ENCODE measurements around the gene NT5DC3.

NT5DC3 gene

DNA sequence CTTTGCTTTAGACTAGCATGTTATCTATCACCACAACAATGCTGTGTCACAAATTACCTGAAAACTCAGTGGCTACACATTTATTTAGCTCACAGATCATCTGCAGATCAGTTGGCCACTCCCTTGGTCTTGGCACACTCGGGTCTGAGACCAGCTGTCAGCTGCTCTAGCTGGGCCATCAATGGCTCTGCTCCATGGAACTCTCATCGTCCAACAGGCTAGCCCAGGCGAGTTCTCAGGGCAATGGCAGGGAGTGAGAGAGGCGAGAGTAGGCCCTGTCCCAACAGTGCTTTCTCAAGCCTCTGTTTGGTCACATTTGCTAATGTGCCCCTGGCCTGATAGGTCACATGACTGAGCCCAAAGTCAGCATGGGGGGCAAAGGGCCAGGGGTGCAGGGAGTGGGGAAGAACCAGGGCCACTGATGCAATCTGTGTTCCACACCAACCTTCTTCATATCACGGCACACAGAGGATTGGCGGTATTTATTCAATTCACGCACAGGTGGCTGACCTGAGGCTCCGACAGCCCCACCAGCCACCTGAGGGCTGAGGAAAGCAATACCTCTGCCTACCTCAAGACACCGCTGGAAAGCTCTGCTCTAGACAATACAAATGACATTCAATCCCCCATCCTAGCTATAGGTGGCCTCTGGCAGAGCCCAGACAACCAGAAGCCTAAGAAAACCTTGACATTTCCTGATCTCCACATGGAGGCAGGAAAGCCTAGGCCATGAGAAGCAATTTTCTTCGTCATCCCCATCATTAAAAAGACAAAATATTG lies 82.5 kb downstream of the NT5DC3 start:
- no peak for TF ChIP-seq ZNF274 (IDR thresholded peaks at IDR 0.05; ENCODE audit: low read depth, low read length)
- H3K4me3 ChIP-seq (ENCODE audit: low read length): no peak overlapping the region

DNA sequence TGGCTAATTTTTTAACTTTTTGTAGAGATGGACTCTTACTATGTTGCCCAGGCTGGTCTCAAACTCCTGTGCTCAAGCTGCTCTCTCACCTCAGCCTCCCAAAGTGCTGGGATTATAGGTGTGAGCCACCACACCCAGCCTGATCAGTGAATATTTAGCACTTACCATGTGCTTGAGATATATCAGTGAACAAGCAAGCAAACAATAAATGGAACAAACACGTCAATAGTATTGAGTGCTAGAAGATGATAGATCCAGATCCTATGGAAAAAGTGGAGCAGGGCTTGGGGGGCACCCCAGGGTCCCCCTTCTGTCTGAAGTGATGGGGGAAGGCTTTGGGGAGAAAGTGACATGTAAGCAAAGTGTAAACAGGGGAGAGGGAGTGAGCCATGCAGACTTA lies 83.8 kb downstream of the NT5DC3 start:
- no peak overlapping the region for H3K4me3 ChIP-seq (ENCODE audit: low read length)
- no peak for TF ChIP-seq ZNF274 (IDR thresholded peaks at IDR 0.05; ENCODE audit: low read depth, low read length)

DNA sequence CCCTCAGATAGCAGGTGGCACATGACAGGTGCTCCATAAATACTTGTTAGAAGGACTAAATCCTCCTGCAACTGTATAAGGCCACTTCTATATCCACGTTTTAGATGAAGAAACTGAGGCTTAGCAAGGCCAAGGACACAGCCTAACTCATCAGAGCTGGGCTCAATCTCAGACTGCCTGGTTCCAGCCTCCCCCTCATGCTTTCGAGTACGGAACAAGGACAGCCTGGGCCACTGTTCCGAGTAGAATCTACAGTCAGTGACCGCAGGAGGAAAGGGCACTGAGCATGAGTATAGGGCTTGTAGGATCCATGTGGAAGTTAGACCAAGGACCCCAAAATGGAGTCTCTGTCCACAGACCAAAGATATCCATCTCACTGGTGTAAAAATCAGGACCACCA lies 84.6 kb downstream of the NT5DC3 start:
- TF ChIP-seq ZNF274 (IDR thresholded peaks at IDR 0.05; ENCODE audit: low read depth, low read length): no peak

DNA sequence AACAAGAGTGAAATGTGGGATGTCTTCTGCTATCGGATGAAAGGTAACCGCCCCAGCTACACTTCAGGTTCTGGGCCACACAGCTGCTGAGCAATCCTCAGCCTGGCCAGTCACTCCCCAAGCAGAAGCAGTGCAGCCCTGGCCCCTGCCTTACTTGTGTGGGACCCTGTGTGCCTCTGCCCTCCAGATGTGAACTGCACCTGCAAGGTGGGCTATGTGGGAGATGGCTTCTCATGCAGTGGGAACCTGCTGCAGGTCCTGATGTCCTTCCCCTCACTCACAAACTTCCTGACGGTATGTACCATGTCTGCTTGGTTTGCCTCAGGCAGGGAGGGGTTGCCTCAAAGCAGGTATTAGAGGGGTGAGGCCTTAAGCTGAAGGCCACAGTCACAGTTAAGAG lies 85.6 kb downstream of the NT5DC3 start:
- no peak for TF ChIP-seq ZNF274 (IDR thresholded peaks at IDR 0.05; ENCODE audit: low read depth, low read length)
- H3K4me3 ChIP-seq (ENCODE audit: low read length): no peak overlapping the region

More for the DNA sequence above, 84.6 kb downstream of the NT5DC3 start:
- H3K4me3 ChIP-seq (ENCODE audit: low read length): no peak overlapping the region

DNA sequence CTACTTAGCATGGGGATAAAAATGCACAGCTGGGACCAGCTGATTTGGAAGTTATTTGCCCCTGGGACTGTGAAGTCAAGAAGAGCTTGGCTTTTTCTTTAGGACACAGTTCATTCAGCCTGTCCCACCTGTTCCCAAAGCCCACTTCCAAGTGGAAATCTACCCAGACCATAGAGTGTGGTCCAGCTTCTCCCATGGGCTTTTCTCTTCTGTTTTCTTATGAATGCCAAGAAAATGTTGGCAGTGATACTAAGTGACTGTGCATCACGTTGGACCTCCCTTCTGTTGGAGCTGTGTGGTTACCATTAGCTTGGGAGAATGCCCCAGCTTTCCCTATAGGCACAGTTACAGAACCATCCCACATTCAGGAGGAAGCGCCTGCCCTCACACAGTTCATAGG lies 89.4 kb downstream of the NT5DC3 start:
- TF ChIP-seq ZNF274 (IDR thresholded peaks at IDR 0.05; ENCODE audit: low read depth, low read length): no peak
- no peak overlapping the region for H3K4me3 ChIP-seq (ENCODE audit: low read length)

DNA sequence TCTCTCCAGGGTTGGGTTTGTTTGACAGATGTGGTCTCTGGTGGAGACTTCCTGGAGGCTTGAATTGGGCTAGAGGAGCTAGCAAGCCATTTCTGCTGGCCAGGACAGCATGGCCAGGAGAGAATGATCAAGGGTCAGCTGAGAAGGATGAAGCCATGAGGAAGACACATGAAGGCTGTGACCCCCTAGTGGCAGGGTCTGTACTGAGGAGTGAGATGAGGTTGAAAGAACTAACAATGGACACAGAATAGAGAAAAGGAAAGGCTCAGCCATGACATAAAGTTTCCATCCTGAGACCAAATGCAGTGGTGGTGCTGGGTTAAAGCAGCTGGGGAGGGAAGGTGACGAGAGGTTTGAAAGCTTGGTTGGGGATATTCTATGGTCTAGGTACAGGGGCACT lies 89.9 kb downstream of the NT5DC3 start:
- H3K4me3 ChIP-seq (ENCODE audit: low read length): no peak overlapping the region
- no peak for TF ChIP-seq ZNF274 (IDR thresholded peaks at IDR 0.05; ENCODE audit: low read depth, low read length)

DNA sequence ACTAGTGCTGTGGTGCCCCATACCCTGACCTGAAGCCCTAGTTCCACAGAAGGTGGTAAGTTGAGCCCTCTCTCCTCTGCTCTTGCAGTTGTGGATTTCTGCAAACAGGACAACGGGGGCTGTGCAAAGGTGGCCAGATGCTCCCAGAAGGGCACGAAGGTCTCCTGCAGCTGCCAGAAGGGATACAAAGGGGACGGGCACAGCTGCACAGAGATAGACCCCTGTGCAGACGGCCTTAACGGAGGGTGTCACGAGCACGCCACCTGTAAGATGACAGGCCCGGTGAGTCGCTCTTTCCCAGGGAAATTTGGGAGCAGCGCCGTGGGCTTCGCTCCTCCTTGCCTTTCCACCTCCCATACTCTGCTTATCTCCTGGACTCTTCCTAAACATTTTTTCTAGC lies 92.2 kb downstream of the NT5DC3 start:
- no peak overlapping the region for H3K4me3 ChIP-seq (ENCODE audit: low read length)
- no peak for TF ChIP-seq ZNF274 (IDR thresholded peaks at IDR 0.05; ENCODE audit: low read depth, low read length)

DNA sequence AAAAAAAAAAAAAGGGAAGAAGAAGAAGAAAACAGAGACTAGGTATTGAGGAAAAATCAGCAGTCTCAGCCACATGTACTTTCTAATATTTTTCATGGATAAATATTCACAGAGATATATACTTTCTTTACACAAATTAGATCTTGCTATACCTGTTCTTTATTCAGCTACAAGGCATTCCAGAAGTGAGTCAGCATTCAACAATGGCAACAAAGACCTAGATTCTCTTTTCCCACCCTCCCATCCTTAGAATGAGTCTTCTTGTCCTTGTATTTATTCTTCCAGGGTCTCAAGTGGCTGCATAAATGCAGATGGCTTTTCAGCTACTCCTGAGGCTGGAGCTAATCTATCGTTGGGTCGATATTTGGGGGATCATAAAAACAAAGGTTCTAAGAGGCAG lies 93.0 kb downstream of the NT5DC3 start:
- no peak overlapping the region for H3K4me3 ChIP-seq (ENCODE audit: low read length)
- TF ChIP-seq ZNF274 (IDR thresholded peaks at IDR 0.05; ENCODE audit: low read depth, low read length): no peak

DNA sequence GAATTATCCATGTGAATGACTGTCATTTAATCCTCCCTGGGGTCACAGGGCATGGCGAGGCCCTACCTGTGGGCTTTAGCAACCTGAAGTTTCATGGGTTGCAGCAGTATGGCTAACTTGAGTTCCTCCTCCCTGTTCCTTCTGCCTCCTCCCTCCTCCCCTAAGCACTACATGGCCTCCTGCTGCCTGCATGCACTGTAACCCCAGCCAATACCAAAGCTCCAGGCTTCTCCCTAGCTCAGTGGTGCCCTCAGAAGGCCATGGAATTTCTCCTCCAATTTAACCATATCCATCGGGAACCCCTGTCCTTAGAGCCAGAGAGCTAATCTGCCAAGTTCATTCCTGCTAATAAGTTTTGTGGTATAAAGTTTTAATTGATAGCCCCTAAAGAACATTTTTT lies 95.1 kb downstream of the NT5DC3 start:
- no peak for TF ChIP-seq ZNF274 (IDR thresholded peaks at IDR 0.05; ENCODE audit: low read depth, low read length)
- no peak overlapping the region for H3K4me3 ChIP-seq (ENCODE audit: low read length)

DNA sequence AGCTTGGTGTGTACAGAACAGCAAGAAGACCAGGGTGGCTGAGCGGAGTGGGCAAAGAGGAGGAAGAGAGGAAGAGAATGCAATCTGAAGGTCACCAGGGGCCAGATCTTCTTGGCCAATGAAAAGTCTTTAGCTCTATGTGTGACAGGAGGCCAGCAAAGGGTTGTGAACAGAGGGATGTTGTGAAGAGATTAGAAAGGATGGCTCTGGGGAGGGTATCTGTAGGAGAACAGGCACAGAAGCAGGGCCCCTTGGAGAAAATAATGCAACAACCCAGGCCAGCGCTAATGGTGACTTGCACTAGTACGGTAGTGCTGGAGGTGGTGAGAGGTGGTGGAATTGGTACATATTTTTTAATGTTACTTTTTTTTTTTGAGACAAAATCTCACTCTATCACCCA lies 97.2 kb downstream of the NT5DC3 start:
- no peak for TF ChIP-seq ZNF274 (IDR thresholded peaks at IDR 0.05; ENCODE audit: low read depth, low read length)
- no peak overlapping the region for H3K4me3 ChIP-seq (ENCODE audit: low read length)

DNA sequence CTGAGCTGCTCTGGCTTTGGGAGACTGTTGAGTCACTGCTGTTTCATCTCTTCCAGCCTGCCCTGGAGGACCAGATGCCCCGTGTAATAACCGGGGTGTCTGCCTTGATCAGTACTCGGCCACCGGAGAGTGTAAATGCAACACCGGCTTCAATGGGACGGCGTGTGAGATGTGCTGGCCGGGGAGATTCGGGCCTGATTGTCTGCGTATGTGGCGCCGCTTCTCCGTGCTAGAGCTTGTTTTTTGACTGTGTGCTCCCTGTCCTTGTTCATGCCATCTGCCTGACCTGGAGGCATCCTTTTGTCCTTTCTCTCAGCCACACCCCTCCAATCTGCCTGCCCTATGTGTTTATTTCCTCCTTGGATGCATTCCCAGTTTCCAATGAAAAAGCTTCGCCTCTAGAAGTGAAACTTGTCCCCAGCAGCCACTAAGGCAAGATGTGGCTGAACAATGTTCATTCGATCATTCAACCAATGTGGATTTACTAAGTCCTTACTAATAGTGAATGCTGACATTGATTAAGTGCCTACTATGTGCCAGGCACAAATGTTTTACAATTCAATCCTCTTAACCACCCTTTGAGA lies 98.6 kb downstream of the NT5DC3 start:
- no peak overlapping the region for H3K4me3 ChIP-seq (ENCODE audit: low read length)
- no peak for TF ChIP-seq ZNF274 (IDR thresholded peaks at IDR 0.05; ENCODE audit: low read depth, low read length)

DNA sequence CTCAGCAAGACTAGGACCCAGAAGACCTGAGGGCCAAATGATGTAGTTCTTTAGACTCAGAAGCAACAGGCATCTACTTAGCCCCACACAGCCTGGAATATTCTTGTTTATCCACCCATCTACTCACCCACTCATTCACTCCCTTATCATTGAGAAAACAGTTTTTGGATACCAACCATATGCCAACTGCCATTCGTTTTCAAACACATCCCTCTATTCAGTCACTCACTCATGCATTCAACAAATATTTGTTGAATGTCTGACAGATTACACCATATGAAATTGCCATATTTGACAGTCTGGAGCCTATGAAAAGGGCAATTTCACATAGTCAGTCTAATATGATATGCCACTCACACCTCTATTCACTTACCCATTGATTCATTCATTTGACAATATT lies 103.2 kb downstream of the NT5DC3 start:
- H3K4me3 ChIP-seq (ENCODE audit: low read length): no peak overlapping the region
- TF ChIP-seq ZNF274 (IDR thresholded peaks at IDR 0.05; ENCODE audit: low read depth, low read length): no peak

DNA sequence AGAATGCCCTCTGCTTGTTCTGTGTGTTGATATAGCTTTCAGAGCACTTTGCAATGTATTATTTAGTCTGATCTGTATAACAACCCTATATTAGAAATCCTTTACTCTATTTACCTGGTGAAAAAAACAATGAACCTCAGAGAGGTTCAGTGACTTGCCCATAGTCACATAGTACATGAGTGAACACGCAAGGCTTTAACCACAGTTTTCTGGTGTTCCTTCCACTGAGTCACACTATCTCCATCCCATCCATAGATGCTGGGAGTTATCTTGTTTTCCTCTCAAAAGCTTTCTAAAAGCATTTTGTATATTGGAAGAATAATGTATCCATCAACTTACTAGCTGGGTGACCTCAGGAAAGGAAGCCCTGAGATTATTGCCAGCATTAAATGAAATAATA lies 104.5 kb downstream of the NT5DC3 start:
- TF ChIP-seq ZNF274 (IDR thresholded peaks at IDR 0.05; ENCODE audit: low read depth, low read length): no peak
- no peak overlapping the region for H3K4me3 ChIP-seq (ENCODE audit: low read length)

DNA sequence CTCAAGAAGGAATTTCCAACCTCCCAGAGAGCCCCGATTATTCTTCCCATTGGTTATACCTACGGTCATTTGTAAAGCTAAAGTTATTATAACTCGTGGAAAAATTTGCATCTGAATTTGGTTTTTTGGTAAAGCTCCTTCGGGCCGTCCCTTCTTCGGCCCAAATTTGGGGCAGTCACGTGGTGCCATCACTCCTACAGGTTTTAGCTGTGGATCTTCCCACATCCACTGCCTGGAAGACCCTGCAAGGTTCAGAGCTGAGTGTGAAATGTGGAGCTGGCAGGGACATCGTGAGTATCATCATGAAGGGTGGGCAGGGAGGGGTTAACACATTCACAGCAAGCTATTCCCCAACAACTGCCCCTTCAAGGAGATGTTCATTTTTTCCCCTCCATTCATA lies 105.7 kb downstream of the NT5DC3 start:
- H3K4me3 ChIP-seq (ENCODE audit: low read length): no peak overlapping the region
- no peak for TF ChIP-seq ZNF274 (IDR thresholded peaks at IDR 0.05; ENCODE audit: low read depth, low read length)

DNA sequence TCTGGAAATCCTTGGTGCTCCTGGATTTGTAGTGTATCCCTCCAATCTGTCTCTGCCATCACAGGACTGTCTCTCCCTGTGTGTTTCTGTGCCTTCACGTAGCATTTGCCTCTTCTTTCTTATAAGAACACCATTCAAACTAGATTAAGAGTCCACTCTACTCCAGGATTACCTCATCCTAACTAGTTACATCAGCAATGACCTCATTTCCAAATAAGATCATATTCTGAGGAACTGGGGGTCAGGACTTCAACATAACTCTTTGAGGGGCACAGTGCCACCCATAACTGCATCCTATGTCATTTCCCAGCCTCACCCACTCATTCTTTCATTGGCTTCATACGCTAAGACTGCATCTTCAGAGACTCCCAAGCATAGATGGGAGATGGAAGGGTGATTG lies 106.2 kb downstream of the NT5DC3 start:
- H3K4me3 ChIP-seq (ENCODE audit: low read length): no peak overlapping the region
- TF ChIP-seq ZNF274 (IDR thresholded peaks at IDR 0.05; ENCODE audit: low read depth, low read length): no peak

DNA sequence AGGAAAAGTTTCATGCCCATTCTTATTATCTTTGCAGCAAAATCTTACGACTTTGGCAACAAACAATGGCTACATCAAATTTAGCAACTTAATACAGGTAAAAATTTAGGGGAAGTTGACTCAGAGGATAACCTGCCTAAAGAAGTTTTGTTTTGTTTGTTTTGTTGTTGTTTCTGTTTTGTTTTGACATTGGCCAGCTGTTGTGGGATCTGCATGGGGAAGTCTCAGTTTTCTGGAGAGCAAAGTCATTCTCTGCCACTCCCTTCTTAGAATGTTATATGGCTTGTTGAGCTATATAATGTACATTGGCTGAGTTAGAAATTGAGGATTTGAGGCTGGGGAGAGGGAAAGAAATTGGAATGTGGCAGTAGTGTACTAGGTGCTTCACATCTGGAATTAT lies 109.5 kb downstream of the NT5DC3 start:
- H3K4me3 ChIP-seq (ENCODE audit: low read length): no peak overlapping the region
- TF ChIP-seq ZNF274 (IDR thresholded peaks at IDR 0.05; ENCODE audit: low read depth, low read length): no peak

All from GM08714 (cell line).